NCI-H748 treated with DMSO at 0.1 percent for 48 hours (cell line): ENCODE data around the gene HLCS.

ENCODE experiments used
- DNase-seq: peaks from one replicate; lab custom pipeline; 2025; lab: John Stamatoyannopoulos, UW

Gene HLCS

DNA sequence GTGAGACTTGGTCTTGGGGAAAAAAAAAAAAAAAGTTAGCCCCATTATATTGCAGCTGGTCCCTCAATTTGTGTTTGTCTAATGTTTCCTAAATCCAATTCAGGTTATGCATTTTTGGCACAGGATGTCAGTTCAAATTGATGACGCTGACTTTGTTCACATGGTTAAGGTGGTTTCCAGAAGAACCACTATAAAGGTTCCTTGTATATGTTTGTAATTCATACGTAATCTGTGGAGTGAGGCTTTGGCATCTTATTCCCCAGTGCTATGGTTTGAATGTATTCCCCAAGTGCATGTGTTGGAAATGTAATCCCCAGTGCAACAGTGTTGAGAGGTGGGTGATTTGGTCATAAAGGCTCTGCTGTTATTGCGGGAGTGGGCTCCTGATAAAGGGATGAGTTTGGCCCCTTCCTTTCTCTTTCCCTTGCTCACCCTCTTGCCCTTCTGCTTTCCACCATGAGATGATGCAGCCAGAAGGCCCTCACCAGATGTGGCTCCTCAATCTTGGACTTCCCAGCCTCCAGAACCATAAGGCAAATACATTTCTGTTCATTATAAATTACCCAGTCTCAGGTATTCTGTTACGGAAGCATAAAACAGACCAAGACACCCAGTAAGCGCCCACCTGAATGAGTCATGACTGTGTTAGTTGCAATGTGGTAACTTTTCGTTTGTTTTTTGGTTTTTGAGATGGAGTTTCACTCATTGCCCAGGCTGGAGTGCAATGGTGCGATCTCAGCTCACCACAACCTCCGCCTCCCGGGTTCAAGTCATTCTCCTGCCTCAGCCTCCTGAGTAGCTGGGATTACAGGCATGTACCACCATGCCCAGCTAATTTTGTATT lies 19.5 kb upstream of the HLCS start:
- no peak for DNase-seq

DNA sequence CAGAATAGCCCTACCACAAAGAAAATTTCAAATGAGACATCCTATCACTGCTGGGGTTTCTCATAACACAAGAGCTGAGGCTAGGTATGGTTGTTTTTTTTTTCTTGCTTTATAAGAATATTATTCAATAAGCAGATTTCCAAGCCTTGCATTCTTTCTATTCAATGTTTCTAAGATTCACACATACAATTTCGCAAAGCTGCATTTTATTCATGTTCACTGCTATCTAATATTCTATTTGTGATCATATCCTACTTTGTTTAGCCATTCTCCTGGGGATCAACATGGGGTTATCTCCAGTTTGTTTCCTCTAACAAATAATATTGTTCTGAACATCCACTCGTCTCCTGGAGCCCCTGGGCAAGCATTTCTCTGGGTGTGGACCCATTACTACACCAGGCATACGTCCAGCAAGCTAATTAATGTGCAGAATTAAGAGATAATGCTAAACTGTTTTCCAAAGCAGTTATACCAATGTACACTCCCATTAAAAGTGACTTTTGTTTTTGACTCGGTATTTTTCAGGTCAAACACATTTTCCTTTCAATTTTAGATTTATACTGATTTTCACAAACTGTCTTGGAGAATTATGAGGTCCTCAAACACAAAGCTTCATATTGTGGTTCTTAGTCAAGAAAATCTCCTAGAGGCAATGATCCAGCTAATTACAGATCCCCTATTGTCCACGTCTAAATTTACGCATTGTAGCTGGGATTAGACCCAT lies 15.7 kb upstream of the HLCS start:
- no peak for DNase-seq

DNA sequence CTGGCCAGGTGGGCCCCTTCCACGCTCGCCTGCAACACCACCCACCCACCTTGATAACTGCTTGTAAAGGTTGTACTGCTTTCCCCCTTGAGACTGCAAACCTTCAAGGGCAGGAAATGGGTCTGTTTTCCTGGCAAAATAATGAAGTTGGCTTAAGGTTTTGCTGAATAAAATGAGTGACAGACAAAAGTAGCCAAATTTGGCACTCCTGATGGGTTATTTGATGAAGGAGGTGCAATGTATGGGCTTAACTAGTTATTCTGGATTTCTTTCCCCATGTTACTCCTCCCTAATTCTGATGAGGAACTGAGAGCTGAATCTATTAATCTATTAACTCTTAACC lies 14.6 kb upstream of the HLCS start:
- no peak for DNase-seq

DNA sequence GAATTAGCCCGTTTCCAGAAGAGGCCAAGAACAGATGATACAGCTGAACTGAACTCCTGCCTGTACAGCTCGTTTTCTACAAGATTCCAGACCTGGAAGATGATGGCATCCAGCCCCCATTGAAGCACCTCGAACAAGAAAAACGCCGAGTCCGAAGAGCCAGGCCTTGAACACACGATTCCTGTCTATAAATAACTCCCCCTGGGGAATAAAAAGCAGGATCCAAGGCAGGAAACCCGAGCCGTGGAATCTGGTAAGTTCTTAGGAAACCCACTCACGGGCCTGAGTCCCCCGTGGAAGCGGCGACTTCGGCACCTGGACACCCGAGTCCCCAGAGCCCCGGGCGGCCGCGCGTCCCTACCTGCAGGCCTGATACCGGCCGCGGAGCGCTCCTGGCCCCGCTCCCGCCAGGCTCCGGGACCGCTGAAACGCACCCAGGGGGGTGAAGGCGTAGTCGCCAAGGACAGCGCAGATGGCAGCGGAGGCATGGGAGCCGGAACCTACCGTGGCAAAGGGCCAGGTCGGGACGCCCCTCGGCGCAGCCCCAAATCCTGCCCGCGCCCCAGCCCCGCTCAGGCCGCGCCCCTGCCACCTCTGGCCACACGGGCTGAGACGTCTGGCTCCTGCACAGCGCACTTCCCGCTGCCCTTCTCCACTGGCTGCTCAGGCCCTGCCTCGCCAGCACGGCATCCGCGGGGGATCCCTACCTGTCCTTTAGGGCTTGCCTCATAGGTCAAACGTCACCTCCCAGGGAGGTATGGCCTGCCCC lies 14.0 kb upstream of the HLCS start:
- peak; percentile 34 for DNase-seq

DNA sequence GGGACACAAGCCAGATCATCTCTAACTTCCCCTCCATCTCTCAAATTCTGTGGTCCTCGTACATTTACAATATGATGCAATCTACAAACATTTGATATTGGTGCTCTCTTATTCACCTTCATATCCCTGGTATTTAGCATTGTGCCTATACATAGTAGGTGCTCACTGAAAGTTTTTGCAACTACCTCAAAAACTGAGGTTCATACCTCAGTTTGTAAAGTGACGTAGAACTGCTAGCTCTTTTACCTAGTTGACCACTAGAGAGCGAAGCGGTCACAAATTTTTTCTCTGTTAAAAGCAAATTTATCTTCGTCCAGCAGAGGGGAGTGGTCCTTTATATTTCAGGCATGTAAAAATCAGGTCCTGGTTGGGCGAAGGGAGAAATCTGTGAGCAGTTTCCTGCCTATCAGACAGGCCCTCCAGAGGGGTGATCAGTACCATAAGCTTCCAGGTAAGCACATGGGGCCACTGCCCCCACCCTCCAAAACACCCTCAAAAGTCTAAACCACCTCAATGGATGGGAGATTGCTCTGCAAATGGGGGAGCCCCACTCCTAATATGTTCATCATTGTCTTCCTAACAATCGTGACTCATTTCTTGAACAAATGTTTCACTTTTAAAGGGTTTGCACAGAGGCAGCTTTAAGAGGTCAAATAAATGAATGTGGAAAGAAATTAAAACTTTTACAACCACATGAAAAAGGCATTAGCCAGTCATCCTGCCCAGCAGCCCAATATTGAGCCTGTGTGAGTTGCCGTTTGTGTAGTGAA lies 10.6 kb upstream of the HLCS start:
- DNase-seq: peak; percentile 77

DNA sequence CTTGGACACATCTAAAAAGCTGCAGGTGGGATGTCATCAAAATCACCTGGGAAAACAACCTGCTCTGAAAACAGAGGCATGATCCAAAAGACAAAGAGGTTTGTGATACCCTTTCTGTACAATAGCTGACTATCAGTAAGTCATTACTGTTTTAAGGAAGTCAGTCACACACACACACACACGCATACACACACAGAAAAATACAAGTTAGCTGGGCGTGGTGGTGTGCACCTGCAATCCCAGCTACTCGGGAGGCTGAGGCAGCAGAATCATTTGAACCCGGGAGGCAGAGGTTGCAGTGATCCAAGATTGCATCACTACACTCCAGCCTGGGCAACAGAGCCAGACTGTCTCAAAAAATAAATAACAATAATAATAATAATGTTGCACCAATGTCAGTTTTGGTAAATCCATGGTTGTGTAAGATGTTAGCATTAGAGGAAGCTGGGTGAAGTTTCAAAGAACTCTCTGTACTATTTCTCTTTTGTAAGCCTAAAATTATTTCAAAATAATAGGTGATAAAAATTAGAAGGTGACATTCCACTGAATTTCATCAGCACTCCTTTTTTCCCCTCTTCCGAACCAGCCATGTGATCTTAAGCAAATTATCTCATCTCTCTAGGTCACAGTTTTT lies 9.9 kb upstream of the HLCS start:
- DNase-seq: no peak

DNA sequence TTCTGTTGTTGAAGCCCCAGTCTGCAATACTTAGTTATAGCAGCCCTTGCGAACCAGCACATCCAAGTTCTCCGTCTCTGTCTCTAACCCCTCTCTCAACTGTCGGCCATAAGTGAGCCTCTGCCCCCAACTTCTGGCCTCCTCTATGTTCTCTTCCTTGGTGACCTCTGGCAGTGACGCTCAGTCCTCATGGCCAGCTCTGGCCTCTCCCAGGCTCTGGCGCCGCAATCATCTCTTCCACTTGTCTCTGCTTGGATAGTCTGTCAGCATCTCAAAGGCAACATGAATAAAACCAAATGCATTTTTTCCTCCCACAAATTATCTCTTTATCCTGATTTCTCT lies 8.4 kb upstream of the HLCS start:
- no peak for DNase-seq

DNA sequence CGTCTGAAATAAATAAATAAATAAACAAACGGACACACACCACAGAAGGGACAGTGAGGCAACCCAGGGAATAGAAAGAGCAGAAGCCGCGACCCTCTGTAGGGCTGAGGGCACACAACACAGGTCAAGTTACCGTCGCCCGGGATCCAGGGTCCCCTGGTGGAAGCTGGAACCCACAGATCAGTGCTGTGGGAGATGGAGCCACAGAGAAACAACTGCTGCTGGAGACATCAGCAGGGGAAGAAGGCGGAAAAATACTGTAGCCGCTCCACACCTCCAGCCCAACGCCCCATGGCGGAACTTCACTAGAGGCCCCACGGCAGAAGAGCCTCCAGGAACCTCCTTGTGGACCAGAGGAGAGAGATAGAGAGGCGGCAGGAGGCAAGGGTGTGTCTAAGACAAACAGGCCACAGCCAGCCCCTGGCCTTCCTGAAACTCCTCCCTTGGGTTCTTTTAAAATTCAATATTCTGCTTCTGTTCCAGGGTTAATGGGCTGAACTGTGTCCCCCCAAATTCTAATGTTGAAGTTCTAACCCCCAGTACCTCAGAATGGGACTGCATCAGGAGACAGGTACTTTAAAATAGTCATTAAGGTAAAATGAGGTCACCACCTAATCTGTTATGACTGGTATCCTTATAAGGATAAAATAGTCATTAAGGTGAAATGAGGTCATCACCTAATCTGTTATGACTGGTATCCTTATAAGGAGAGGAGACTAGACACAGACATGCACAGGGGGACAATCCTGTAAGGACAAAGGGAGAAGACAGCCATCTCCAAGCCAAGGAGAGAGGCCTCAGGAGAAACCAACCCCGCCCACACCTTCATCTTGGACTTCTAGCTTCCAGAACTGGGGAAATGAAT lies 7.7 kb upstream of the HLCS start:
- DNase-seq: no peak

DNA sequence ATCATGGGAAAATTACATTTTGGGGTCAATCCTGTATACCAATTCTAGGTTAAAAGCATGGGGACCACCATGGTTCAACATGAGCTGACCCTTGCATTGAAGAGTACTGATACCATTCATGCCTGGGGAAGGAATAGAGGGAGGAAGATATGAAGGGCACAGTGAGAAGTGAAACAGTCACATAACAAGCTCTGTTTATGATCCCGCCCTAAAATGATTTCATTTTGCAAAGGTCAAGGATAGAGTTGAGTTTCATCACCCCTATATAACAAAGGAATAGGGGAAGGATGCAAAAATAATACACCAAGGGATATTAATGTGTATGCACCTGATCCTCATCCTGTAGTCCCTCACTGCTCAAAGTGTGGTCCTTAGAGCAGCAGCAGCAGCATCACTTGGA lies 2.5 kb upstream of the HLCS start:
- no peak for DNase-seq

DNA sequence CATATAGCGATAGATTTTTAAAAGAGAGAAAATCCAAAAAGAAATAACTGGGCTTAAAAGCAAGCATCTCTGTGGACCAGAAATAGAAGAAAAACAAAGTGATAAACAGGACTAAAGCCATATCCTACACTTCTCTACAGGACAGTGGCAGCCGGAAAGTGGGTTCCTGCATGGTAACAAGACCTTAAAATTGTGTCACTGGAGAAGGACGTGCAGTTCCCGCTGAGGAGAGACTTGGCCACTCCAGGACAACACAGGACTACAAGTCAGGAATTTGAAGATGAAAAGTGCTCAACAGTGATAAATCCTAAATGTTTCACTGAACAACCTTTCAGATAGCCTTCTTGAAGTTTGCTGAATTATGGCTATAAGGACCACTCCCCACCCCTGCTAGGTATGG lies 1.9 kb upstream of the HLCS start:
- DNase-seq: no peak

DNA sequence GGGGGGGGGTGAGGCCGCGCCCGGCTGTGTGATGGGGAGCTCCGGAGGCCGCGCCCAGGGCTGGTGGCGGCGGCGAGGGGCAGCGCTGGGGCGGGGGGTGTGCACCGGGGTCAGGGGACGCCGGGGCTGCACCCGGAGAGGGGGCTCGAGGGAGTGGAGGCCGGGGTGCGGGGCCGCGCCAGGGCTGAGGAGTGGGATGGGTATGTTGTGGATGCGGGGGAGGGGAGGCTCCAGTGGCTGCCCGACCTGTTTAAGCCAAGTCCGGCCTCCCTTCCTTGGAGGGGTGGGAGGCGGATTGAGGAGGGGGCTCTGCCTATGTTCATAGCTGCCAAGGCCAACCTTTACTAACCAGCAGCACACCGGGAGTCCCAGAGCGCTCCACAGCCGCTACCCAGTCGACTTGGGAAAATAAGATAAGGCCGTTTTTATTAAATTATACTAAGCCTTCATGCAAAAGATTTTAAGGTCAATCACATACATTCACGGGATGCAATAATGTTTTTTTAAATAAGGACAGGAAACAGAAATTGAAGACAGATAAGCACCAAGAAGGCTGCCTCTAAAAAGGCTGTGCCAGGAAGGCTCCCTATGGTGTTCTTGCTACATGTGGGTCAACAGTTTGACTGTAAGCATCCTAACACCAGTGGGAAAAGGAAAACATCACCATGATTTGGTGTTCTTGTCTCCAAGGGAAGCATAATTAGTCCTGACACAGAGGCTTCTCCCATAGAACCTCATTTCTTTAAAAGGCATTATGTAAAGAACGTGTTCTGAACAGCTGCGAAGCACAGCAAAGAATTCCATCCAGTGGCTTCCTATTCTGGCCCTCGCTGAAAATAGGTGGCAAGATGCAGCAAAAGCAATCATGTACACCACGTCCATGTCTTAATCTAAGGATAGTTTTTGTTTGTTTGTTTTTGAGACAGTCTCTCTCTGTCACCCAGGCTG lies 626 bp upstream of the HLCS start:
- no peak for DNase-seq

DNA sequence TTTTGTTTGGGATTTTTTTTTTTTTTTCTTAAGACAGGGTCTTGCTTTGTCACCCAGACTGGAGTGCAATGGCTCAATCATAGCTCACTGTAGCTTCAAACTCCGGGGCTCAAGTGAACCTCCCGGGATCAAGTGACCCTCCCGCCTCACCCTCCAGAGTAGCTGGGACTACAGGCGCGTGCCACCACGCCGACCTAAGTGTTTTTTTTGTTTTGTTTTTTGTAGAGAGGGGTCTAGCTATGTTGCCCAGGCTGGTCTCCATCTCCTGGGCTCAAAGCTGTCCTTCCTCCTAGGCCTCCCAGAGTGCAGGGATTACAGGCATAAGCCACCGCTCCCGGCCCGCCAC lies 776 bp downstream of the HLCS start:
- DNase-seq: no peak

DNA sequence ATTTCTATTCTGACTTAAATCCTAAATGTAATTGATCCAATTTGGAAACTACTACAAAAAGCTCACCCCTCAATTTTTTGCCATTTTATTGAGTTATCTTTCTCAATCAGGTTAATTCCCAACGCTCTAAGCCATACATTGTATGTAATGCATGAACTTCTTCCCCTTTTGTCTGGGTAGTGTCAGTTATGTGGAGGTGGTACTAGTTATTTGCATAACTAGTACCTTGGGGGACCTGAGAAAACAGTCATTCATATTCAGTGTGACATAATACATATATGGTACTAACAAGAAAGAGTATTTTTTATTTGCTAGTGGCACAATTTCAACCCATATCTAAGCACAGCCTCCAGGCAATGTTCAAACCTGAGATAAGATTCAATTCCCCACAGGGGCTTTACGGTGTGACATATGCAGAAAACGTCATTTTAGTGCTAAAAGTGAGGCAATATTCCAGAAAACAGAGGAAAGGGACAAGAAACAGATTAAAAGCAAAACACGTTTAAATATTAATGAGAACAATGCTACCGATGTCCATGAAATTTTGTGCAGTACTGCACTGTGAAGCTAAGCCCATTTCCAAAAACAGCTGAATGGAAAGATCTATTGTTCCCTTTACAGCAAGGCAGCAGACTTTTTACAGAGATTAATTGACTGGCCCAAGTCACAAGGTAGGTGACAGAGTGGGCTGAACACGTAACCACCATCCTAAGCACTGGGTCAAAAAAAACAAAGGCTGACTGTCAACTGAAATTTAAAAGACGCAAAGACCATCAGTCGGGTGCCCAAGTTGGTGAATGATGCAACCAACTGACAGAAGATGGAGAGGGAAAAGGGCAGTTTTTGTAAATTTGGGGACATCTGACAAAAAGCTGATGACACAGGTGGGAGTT lies 1.4 kb downstream of the HLCS start:
- DNase-seq: no peak

DNA sequence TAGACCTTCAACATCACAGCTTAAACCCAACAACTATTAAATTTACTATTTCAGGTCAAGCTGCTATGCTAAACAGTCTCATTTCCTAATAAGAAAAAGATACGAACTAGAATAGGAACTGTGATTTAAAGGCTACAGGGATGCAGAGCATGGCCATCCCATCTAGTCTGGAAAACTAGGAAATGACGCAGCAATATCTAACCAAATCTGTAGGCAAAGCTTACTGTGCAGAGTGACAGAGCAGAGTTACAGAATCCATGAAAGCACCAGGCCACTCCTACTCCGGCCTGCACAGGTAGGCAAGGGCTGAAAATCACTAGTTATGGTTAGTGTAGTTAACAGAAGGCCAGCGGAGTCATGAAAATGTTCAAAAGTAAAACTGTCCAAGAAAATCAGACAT lies 2.1 kb downstream of the HLCS start:
- no peak for DNase-seq

DNA sequence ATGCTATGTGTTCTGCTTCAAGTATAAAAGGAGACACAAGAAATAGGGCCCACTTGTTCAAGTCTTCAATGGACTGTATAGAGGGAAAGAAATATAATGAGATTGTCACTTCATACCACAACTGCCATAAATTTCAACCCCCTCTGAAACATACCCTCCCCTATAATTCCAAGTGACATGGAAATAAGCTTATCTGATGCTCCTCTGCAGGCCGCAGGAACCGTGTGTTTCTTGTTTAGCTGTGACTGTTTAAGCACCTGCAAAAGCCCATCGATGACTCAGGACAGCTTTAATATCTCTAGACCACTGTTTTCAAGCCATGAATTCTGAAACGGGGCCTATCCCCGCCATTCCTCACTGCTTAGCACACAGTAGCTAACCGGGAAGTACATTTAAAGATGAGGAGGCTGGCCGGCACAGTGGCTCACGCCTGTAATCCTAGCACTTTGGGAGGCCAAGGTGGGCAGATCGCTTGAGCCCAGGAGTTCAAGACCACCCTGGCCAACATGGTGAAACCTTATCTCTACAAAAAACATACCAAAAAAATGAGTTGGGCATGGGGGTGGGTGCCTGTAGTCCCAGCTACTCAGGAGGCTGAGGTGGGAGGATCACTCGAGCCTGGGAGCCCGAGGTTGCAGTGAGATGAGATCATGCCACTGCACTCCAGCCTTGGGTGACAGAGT lies 4.2 kb downstream of the HLCS start:
- no peak for DNase-seq

DNA sequence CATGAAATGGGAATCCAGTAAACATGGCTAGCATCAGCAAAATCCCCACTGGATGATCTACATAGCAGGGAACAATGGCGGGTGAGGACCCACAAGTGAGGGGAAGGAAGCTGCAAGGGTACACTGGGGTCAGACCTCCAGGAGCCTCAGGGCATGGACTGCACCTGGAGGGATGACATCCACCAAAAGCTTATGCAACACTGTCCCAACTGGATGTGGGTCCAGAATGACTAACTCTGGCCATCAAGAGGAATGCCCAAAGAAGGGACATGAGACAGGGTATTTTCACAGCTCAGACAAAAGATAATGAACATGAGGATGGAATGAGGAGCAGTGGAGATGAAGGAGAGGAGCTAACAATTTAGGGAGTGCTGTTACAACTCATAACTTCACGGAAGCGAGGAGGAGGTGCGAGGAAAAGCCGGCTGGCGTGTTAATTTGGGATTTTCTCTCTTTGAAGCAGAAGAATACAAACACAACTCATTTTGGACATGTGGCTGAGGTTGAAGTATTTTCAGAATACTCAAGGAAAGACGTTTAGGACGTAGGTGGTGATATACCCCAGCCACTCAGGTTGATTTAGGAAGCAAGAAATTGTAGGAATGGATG lies 5.7 kb downstream of the HLCS start:
- no peak for DNase-seq

DNA sequence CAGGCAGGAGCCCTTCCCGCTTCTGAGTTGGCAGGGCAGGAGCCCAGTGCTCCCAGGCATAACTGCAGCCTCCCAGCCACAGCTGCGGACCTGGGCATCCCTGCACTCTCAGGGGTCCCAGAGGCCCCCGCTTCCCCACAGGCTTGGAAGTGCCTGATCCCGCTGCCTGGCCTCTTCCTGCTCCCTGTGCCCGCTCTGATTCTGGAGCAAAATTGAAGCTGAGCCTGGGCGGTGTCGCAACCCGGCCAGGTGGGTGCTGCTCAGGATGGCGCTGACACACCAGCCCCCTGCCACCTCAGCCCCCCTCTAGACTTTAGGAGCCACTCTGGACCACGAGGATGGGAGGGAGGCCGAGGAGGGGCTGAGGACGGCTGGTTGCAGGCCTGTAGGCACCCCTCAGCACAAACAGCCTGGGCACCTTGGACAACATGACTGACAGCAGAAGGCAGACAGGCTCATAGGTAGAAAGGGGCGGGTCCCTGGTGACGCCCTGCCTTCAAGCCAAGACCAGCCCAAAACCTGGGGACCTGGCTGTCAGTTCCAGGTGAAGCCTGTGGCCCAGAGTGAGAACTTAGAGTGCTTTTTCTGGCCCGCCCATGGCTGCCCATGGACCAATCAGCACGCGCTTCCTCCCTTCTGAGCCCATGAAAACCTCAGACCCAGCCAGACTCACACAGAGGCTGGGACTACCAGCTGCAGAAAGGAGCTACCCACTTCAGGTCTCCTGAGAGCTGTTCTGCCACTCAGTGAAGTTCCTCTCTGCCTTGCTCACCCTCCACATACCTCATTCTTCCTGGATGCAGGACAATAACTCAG lies 7.2 kb downstream of the HLCS start:
- no peak for DNase-seq
